Prostate gland (tissue), 2 donors: ENCODE measurements around the gene MEX3D.

Experiments used
- POLR2A ChIP-seq: fragments of 450-650 bp; IDR thresholded peaks from one replicate; pipeline ENCODE4 v1.6.1; 2016; ENCODE audit warnings: antibody characterized with exemption, mild to moderate bottlenecking
- POLR2AphosphoS5 ChIP-seq: sonication (generic); formaldehyde crosslinking; IDR thresholded peaks from one replicate; pipeline ENCODE4 v1.6.1; 2017; ENCODE audit warnings: antibody characterized with exemption
- TF ChIP-seq, protein P1 (sequence below), 4 experiments: fragments of 200-600 bp in 2 of 4; fragments of 450-650 bp in 2 of 4; sonication (generic) in 2 of 4; IDR thresholded peaks; 1 replicate in 3 of 4; 2 replicates in 1 of 4; pipeline ENCODE4 v1.5.1; 2016 to 2019; ENCODE audit warnings: antibody characterized with exemption in 4 of 4, mild to moderate bottlenecking in 2 of 4, moderate library complexity in 2 of 4

DNA sequence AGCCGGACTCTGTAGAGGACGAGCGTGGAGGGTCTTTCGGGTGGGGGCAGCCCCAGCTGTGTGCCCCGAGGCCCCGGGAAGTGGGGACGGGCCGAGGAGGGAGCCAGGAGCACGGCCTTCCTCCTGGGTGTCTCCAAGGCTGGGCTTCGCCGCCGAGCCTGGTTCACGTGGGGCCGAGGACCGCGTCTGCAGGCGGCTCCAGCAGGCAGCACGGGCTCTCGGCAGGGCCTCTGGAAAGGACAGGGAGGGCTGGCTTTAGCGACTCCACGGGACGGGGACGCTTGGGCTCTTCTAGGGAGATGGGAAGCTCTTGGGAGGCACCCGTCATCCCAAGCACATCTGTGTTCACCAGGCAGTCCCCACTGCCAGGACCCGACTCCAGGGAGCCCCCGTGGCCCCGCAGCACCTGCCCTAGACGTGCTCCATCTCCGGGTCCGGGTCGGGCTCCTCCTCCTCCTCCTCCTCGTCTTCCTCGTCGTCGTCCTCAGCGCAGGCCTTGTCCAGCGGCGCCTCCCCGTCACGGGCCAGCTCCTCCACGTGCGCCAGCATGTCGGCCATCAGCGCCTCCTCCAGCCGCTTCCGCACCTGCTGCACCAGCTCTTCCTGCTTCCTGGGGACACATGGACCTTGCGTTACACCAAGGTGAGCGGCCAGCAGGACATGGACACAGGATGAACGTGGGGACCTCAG, 9.9 kb upstream of the MEX3D start:
- TF ChIP-seq POLR2AphosphoS5: no peak
- TF ChIP-seq, protein P1, sequence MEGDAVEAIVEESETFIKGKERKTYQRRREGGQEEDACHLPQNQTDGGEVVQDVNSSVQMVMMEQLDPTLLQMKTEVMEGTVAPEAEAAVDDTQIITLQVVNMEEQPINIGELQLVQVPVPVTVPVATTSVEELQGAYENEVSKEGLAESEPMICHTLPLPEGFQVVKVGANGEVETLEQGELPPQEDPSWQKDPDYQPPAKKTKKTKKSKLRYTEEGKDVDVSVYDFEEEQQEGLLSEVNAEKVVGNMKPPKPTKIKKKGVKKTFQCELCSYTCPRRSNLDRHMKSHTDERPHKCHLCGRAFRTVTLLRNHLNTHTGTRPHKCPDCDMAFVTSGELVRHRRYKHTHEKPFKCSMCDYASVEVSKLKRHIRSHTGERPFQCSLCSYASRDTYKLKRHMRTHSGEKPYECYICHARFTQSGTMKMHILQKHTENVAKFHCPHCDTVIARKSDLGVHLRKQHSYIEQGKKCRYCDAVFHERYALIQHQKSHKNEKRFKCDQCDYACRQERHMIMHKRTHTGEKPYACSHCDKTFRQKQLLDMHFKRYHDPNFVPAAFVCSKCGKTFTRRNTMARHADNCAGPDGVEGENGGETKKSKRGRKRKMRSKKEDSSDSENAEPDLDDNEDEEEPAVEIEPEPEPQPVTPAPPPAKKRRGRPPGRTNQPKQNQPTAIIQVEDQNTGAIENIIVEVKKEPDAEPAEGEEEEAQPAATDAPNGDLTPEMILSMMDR (IDR thresholded peaks at IDR 0.05): no peak
- no peak for TF ChIP-seq POLR2A
